ENCODE measurements around the gene SSU72.
"Not testable (repeated sequence)": the region's sequence is repeated elsewhere in the genome, so short reads cannot be mapped to it uniquely, and the experiment has no call there.

Gene SSU72

GRCh38 chr1:1561801-1562470 is 12.7 kb downstream of the SSU72 start:
- no peak for DNase-seq (ENCODE audit: low read depth in 1 of 2, low spot score in 1 of 2)

- DNase-seq (ENCODE audit: low read depth in 1 of 2, low spot score in 1 of 2): no peak
These were observed 14.5 kb downstream of the SSU72 start for GRCh38 chr1:1560178-1560577.

GRCh38 chr1:1559066-1559465 is 15.6 kb downstream of the SSU72 start:
- no peak for DNase-seq (ENCODE audit: low read depth in 1 of 2, low spot score in 1 of 2)

GRCh38 chr1:1558591-1558990 is 16.1 kb downstream of the SSU72 start:
- no peak for DNase-seq (ENCODE audit: low read depth in 1 of 2, low spot score in 1 of 2)

- DNase-seq (ENCODE audit: low read depth in 1 of 2, low spot score in 1 of 2): not testable (repeated sequence)
These were observed 17.0 kb downstream of the SSU72 start for GRCh38 chr1:1557688-1558087.

- not testable (repeated sequence) for DNase-seq (ENCODE audit: low read depth in 1 of 2, low spot score in 1 of 2)
These were observed 17.7 kb downstream of the SSU72 start for GRCh38 chr1:1556961-1557360.

- DNase-seq (ENCODE audit: low read depth in 1 of 2, low spot score in 1 of 2): no peak
These were observed 18.2 kb downstream of the SSU72 start for GRCh38 chr1:1556505-1556904.

- no peak for DNase-seq (ENCODE audit: low read depth in 1 of 2, low spot score in 1 of 2)
These were observed 19.4 kb downstream of the SSU72 start for GRCh38 chr1:1554926-1555915.

- no peak for DNase-seq (ENCODE audit: low read depth in 1 of 2, low spot score in 1 of 2)
These were observed 20.1 kb downstream of the SSU72 start for GRCh38 chr1:1554550-1554925.

GRCh38 chr1:1553821-1554494 is 20.7 kb downstream of the SSU72 start:
- DNase-seq (ENCODE audit: low read depth in 1 of 2, low spot score in 1 of 2): no peak

- DNase-seq (ENCODE audit: low read depth in 1 of 2, low spot score in 1 of 2): no peak
These were observed 22.4 kb downstream of the SSU72 start for GRCh38 chr1:1552263-1552639.

- no peak for DNase-seq (ENCODE audit: low read depth in 1 of 2, low spot score in 1 of 2)
These were observed 23.0 kb downstream of the SSU72 start for GRCh38 chr1:1551524-1552262.

- DNase-seq (ENCODE audit: low read depth in 1 of 2, low spot score in 1 of 2): no peak
These were observed 23.9 kb downstream of the SSU72 start for GRCh38 chr1:1550591-1551432.

- DNase-seq (ENCODE audit: low read depth in 1 of 2, low spot score in 1 of 2): no peak
These were observed 24.6 kb downstream of the SSU72 start for GRCh38 chr1:1550087-1550486.

GRCh38 chr1:1548591-1548990 is 26.1 kb downstream of the SSU72 start:
- no peak for DNase-seq (ENCODE audit: low read depth in 1 of 2, low spot score in 1 of 2)

GRCh38 chr1:1547476-1547875 is 27.2 kb downstream of the SSU72 start:
- no peak for DNase-seq (ENCODE audit: low read depth in 1 of 2, low spot score in 1 of 2)

GRCh38 chr1:1547011-1547410 is 27.7 kb downstream of the SSU72 start:
- no peak for DNase-seq (ENCODE audit: low read depth in 1 of 2, low spot score in 1 of 2)

- DNase-seq (ENCODE audit: low read depth in 1 of 2, low spot score in 1 of 2): no peak
These were observed 28.5 kb downstream of the SSU72 start for GRCh38 chr1:1545946-1546737.

- DNase-seq (ENCODE audit: low read depth in 1 of 2, low spot score in 1 of 2): no peak
These were observed 30.1 kb downstream of the SSU72 start for GRCh38 chr1:1544544-1544943.
